CD14-positive monocyte (primary cell): ENCODE measurements around the gene AP3D1. TPM values are rescaled to one million over a fixed set of nuclear protein-coding genes. Genes with fewer than 3 reads are reported as not detected.

Source experiments
- DNase-seq, 3 donors: peaks; one replicate each; pipeline ENCODE4 v3.0.0-alpha.2; 2011 to 2022
- H2AFZ ChIP-seq: 2 replicates; pipeline ENCODE4 v1.6.0; 2012; ENCODE audit warnings: mild to moderate bottlenecking, low read depth, low read length, inconsistent platforms; ENCODE audit not compliant: insufficient read depth, poor library complexity, severe bottlenecking
- H3K27ac ChIP-seq, 2 donors: 1 replicate in 1 of 2; 2 replicates in 1 of 2; pipeline ENCODE4 v1.5.1; 2012 to 2013; ENCODE audit warnings: low read length in 2 of 2, control low read depth in 1 of 2, inconsistent platforms in 1 of 2, low read depth in 1 of 2, mild to moderate bottlenecking in 1 of 2
- H3K27me3 ChIP-seq, 2 donors: one replicate each; pipeline versions ENCODE4 v1.6.0 to v1.6.1; 2011 to 2013; ENCODE audit warnings: low read length in 2 of 2; ENCODE audit not compliant: control insufficient read depth in 2 of 2, insufficient read depth in 2 of 2
- H3K36me3 ChIP-seq, 2 donors: replicated peaks in 1 of 2; 1 replicate in 1 of 2; 2 replicates in 1 of 2; pipeline versions ENCODE4 v1.5.1 to v1.6.1; 2012 to 2013; ENCODE audit warnings: low read length in 2 of 2, control low read depth in 1 of 2, inconsistent platforms in 1 of 2, mild to moderate bottlenecking in 1 of 2; ENCODE audit not compliant: insufficient read depth in 2 of 2, control insufficient read depth in 1 of 2
- H3K4me1 ChIP-seq, 2 donors: 1 replicate in 1 of 2; 2 replicates in 1 of 2; pipeline versions ENCODE4 v1.5.1 to v1.6.1; 2012 to 2013; ENCODE audit warnings: low read length in 2 of 2, control low read depth in 1 of 2, inconsistent platforms in 1 of 2, mild to moderate bottlenecking in 1 of 2, moderate library complexity in 1 of 2; ENCODE audit not compliant: insufficient read depth in 2 of 2, control insufficient read depth in 1 of 2
- H3K4me2 ChIP-seq: replicated peaks from 2 replicates; pipeline ENCODE3; 2012; ENCODE audit warnings: low read length, moderate library complexity, mild to moderate bottlenecking; ENCODE audit not compliant: poor library complexity, severe bottlenecking; ENCODE audit errors: extremely low read depth
- H3K4me3 ChIP-seq, 3 experiments: fragments of 200-600 bp in 1 of 3; sonication (generic) in 1 of 3; replicated peaks in 1 of 3; 1 replicate in 2 of 3; 2 replicates in 1 of 3; pipeline ENCODE4 v1.5.1; 2011 to 2013; ENCODE audit warnings: low read length in 3 of 3, mild to moderate bottlenecking in 3 of 3, control low read depth in 2 of 3, low read depth in 2 of 3, inconsistent platforms in 1 of 3, moderate library complexity in 1 of 3
- H3K79me2 ChIP-seq: 2 replicates; pipeline ENCODE4 v1.6.0; 2012; ENCODE audit warnings: mild to moderate bottlenecking, control low read depth, inconsistent platforms, low read length, moderate library complexity; ENCODE audit not compliant: insufficient read depth
- H3K9ac ChIP-seq: 2 replicates; pipeline ENCODE4 v1.6.0; 2017; ENCODE audit warnings: low read length, mild to moderate bottlenecking; ENCODE audit not compliant: insufficient read depth, poor library complexity, severe bottlenecking
- H3K9me3 ChIP-seq, 2 donors: replicated peaks in 1 of 2; 1 replicate in 1 of 2; 2 replicates in 1 of 2; pipeline versions ENCODE4 v1.5.1 to v1.6.1; 2012 to 2013; ENCODE audit warnings: low read length in 2 of 2, control low read depth in 1 of 2; ENCODE audit not compliant: control insufficient read depth in 1 of 2, insufficient read depth in 1 of 2
- H4K20me1 ChIP-seq: 2 replicates; pipeline ENCODE4 v1.6.0; 2012; ENCODE audit warnings: mild to moderate bottlenecking, low read length, control low read depth, moderate library complexity; ENCODE audit not compliant: insufficient read depth
- H3K27ac Mint-ChIP-seq, 7 donors: one replicate each; pipeline ENCODE4 v1.8.0; 2020; ENCODE audit warnings: mild to moderate bottlenecking in 7 of 7, mixed read lengths in 7 of 7, moderate library complexity in 6 of 7, inconsistent platforms in 2 of 7
- H3K27me3 Mint-ChIP-seq, 3 donors: one replicate each; pipeline ENCODE4 v1.8.0; 2021 to 2022; ENCODE audit warnings: low read depth in 3 of 3, mild to moderate bottlenecking in 3 of 3, mixed read lengths in 3 of 3, moderate library complexity in 3 of 3, inconsistent platforms in 1 of 3
- H3K36me3 Mint-ChIP-seq, 2 donors: one replicate each; pipeline ENCODE4 v1.8.0; 2020; ENCODE audit warnings: mixed read lengths in 2 of 2, inconsistent platforms in 1 of 2, mild to moderate bottlenecking in 1 of 2
- H3K4me1 Mint-ChIP-seq: one replicate; pipeline ENCODE4 v1.8.0; 2020; ENCODE audit warnings: mild to moderate bottlenecking, mixed read lengths
- H3K4me3 Mint-ChIP-seq, 2 donors: one replicate each; pipeline ENCODE4 v1.8.0; 2020; ENCODE audit warnings: mild to moderate bottlenecking in 2 of 2, mixed read lengths in 2 of 2, moderate library complexity in 1 of 2
- H3K9me3 Mint-ChIP-seq, 7 donors: one replicate each; pipeline ENCODE4 v1.8.0; 2020 to 2022; ENCODE audit warnings: mixed read lengths in 7 of 7, mild to moderate bottlenecking in 6 of 7, moderate library complexity in 6 of 7, inconsistent platforms in 2 of 7
- CTCF ChIP-seq: fragments of 200-600 bp; IDR thresholded peaks from one replicate; pipeline ENCODE4 v1.8.0; 2022; ENCODE audit warnings: antibody characterized with exemption, mild to moderate bottlenecking
- WGBS: methylation state at CpG from one replicate; pipeline ENCODE4 v1.1.5; 2013; ENCODE audit warnings: missing lambda C conversion rate; ENCODE audit not compliant: insufficient coverage; 5-methylcytosine and 5-hydroxymethylcytosine counted together
- intact Hi-C, 2 donors: fragments of 100-400 bp; cut with micrococcal nuclease; formaldehyde crosslinking; loops; one replicate each; pipeline versions ENCODE4 v1.15.0 to v1.15.1; 2023
- polyA plus RNA-seq, 3 donors: library from polyadenylated mRNA; depleted of rRNA in 1 of 3; unstranded in 2 of 3; stranded (reverse) in 1 of 3; fragments of 300-500 nt in 2 of 3; fragments of >200 nt in 1 of 3; fragmentation: Illumina TruSeq in 2 of 3; gene quantifications; 1 replicate in 2 of 3; 2 replicates in 1 of 3; pipeline ENCODE4 v1.2.3, GENCODE V29; 2012 to 2021

The AP3D1 gene
- polyA plus RNA-seq, 3 donors: 9.6 to 105 (median 12.4) TPM

GRCh38 chr19:2061495-2062388 is 89.6 kb downstream of the AP3D1 start:
- under 1% methylated on average over 44 of the region's 50 CpGs for WGBS
- Histone ChIP-seq H3K4me2 (peak overlapping the region; percentile 83), H3K9ac (peak overlapping the region; percentile 83), H3K27me3 (no peaks in the 10 kb centered on the region), H3K9me3 (no peaks in the 10 kb centered on the region), H3K79me2 (no peaks in the 10 kb centered on the region), H3K4me1 (peaks cover 36 to 40% of the 10 kb centered on the region in 2 donors), H2AFZ (peak overlapping the region; percentile 75), H3K27ac (peak overlapping the region; percentile 63 to 92), H3K4me3 (peak overlapping the region; percentile 54 to 77 (median 74)), H3K36me3 (no peaks in the 10 kb centered on the region), H4K20me1 (no peaks in the 10 kb centered on the region)
- H3K36me3 Mint-ChIP-seq: no peaks in the 10 kb centered on the region
- DNase-seq: peak; percentile 98 to 99 (median 98)
- H3K4me3 Mint-ChIP-seq: peak overlapping the region; percentile 82 to 90
- H3K27ac Mint-ChIP-seq: peak overlapping the region; percentile 88 to 98 (median 94)
- H3K4me1 Mint-ChIP-seq: peaks cover 27% of the 10 kb centered on the region
- H3K9me3 Mint-ChIP-seq: no peaks in the 10 kb centered on the region
- intact Hi-C loops: loop anchor here (1.0 to 5.0 kb wide), 2 partner anchors 35 to 36 kb away; partner anchors contain the start of genes IZUMO4 (in 2 of the 2) and MOB3A (in 2 of the 2)
- peaks cover 0 to 1% (median 0%) of the 10 kb centered on the region in 3 donors for H3K27me3 Mint-ChIP-seq
- TF ChIP-seq CTCF: no peak

- H3K4me3 ChIP-seq: peak overlapping the region; percentile 48 to 74 (median 52)
- peak overlapping the region; percentile 83 to 92 for H3K27ac ChIP-seq
- no peaks in the 10 kb centered on the region for H3K9me3 ChIP-seq
- DNase-seq: peak; percentile 54 to 87 (median 65)
- Mint-ChIP-seq H3K4me1 (peaks cover 31% of the 10 kb centered on the region), H3K9me3 (no peaks in the 10 kb centered on the region), H3K36me3 (no peaks in the 10 kb centered on the region), H3K27ac (peak overlapping the region; percentile 94 to 97 (median 96)), H3K4me3 (peak overlapping the region; percentile 82 to 89), H3K27me3 (peaks cover 0 to 1% (median 0%) of the 10 kb centered on the region in 3 donors)
- peak overlapping the region; percentile 75 for H2AFZ ChIP-seq
- peaks cover 42 to 47% of the 10 kb centered on the region in 2 donors for H3K4me1 ChIP-seq
- H3K36me3 ChIP-seq: no peaks in the 10 kb centered on the region
- H4K20me1 ChIP-seq: no peaks in the 10 kb centered on the region
- WGBS: under 1% methylated on average over 52 of the region's 55 CpGs
- peak overlapping the region; percentile 83 for H3K9ac ChIP-seq
- H3K79me2 ChIP-seq: no peaks in the 10 kb centered on the region
- peak overlapping the region; percentile 83 for H3K4me2 ChIP-seq
- intact Hi-C loops: loop anchor here (1.0 to 5.0 kb wide), 2 partner anchors 35 to 36 kb away; partner anchors contain the start of genes IZUMO4 (in 2 of the 2) and MOB3A (in 2 of the 2)
- H3K27me3 ChIP-seq: no peaks in the 10 kb centered on the region
- TF ChIP-seq CTCF: no peak
Measured at GRCh38 chr19:2060884-2061494, 90.4 kb downstream of the AP3D1 start.
